WTC11 (cell line): Measurements from ENCODE around the gene FHIP1B.

Source experiments
- AFF4 ChIP-seq: sonication (generic); formaldehyde crosslinking; IDR thresholded peaks from 2 replicates; pipeline ENCODE4 v1.8.1; 2023; ENCODE audit warnings: mild to moderate bottlenecking, missing genetic modification reagents, borderline replicate concordance
- CTCF ChIP-seq: fragments of 200-600 bp; IDR thresholded peaks from 2 replicates; pipeline ENCODE4 v1.8.0; 2022; ENCODE audit warnings: antibody characterized with exemption
- FOXJ3 ChIP-seq: sonication (generic); formaldehyde crosslinking; IDR thresholded peaks from 2 replicates; pipeline ENCODE4 v1.9.0; 2021; ENCODE audit warnings: missing genetic modification reagents, mild to moderate bottlenecking, borderline replicate concordance
- GRHL2 ChIP-seq: fragments of 250-450 bp; sonication (Bioruptor Pico); IDR thresholded peaks from 2 replicates; pipeline ENCODE4 v1.8.0; 2022; ENCODE audit warnings: mild to moderate bottlenecking, moderate library complexity; ENCODE audit not compliant: insufficient replicate concordance, severe bottlenecking
- MAX ChIP-seq: sonication (generic); formaldehyde crosslinking; IDR thresholded peaks from 2 replicates; pipeline ENCODE4 v1.8.0; 2022; ENCODE audit warnings: mild to moderate bottlenecking, missing genetic modification reagents
- MYBL2 ChIP-seq: sonication (generic); formaldehyde crosslinking; IDR thresholded peaks from 2 replicates; pipeline ENCODE4 v1.8.1; 2023; ENCODE audit warnings: mild to moderate bottlenecking, moderate library complexity, missing genetic modification reagents
- NR2C2 ChIP-seq: sonication (generic); formaldehyde crosslinking; IDR thresholded peaks from 2 replicates; pipeline ENCODE4 v1.8.0; 2022; ENCODE audit warnings: mild to moderate bottlenecking, missing genetic modification reagents
- PREB ChIP-seq: sonication (generic); formaldehyde crosslinking; IDR thresholded peaks from 2 replicates; pipeline ENCODE4 v1.8.1; 2022; ENCODE audit warnings: mild to moderate bottlenecking, missing genetic modification reagents, moderate library complexity, borderline replicate concordance
- SP1 ChIP-seq: sonication (generic); formaldehyde crosslinking; conservative IDR thresholded peaks from 2 replicates; pipeline ENCODE4 v1.8.1; 2022; ENCODE audit warnings: missing genetic modification reagents
- STAT6 ChIP-seq: sonication (generic); formaldehyde crosslinking; conservative IDR thresholded peaks from 2 replicates; pipeline ENCODE4 v1.8.1; 2023; ENCODE audit warnings: mild to moderate bottlenecking, low read depth, missing genetic modification reagents, moderate library complexity
- ZBTB43 ChIP-seq: sonication (generic); formaldehyde crosslinking; IDR thresholded peaks from 2 replicates; pipeline ENCODE4 v1.8.1; 2023; ENCODE audit warnings: mild to moderate bottlenecking, missing genetic modification reagents
- ZNF263 ChIP-seq: sonication (generic); formaldehyde crosslinking; IDR thresholded peaks from 2 replicates; pipeline ENCODE4 v1.8.1; 2022; ENCODE audit warnings: low read depth, mild to moderate bottlenecking, moderate library complexity, missing genetic modification reagents

- TF ChIP-seq MAX (CRISPR knock-in tag) (no peak), CTCF (no peak), ZNF263 (CRISPR knock-in tag) (no peak), SP1 (CRISPR knock-in tag) (no peak), ZBTB43 (CRISPR knock-in tag) (no peak), NR2C2 (no peak), MYBL2 (no peak), PREB (no peak), AFF4 (no peak), FOXJ3 (no peak), STAT6 (no peak), GRHL2 (CRISPR knock-in tag) (no peak)
Measured at GRCh38 chr11:6216501-6216900, 17.9 kb downstream of the FHIP1B start.
